ENCODE measurements around the gene ASCC2.

The ASCC2 gene

GRCh38 chr22:29811377-29811776 lies 26.7 kb downstream of the ASCC2 start:
- CTCF ChIA-PET = interaction anchor here (0.5 to 1.1 kb wide), 3 partner anchors 16 to 193 kb away, joined by 3 to 4 read pairs (median 4); no protein-coding TSS in a partner anchor
- no peak for DNase-seq (ENCODE audit: extremely low spot score)
- TF ChIP-seq LEF1 (IDR thresholded peaks at IDR 0.05; ENCODE audit: borderline replicate concordance) (no peak), ARNT (IDR thresholded peaks at IDR 0.05) (no peak), FOXK2 (IDR thresholded peaks at IDR 0.05) (no peak), SP1 (IDR thresholded peaks at IDR 0.05) (no peak), CTBP1 (IDR thresholded peaks at IDR 0.05; ENCODE audit: borderline replicate concordance) (no peak), FOXM1 (IDR thresholded peaks at IDR 0.05; ENCODE audit: borderline replicate concordance) (no peak), SUZ12 (IDR thresholded peaks at IDR 0.05) (no peak), NFRKB (IDR thresholded peaks at IDR 0.05) (no peak), L3MBTL2 (conservative IDR thresholded peaks at IDR 0.05) (no peak), TARDBP (IDR thresholded peaks at IDR 0.05) (no peak), FOXA1 (IDR thresholded peaks at IDR 0.05) (no peak), ELF4 (IDR thresholded peaks at IDR 0.05) (no peak), BHLHE40 (IDR thresholded peaks at IDR 0.05; ENCODE audit: borderline replicate concordance) (no peak), HDGF (IDR thresholded peaks at IDR 0.05; ENCODE audit: borderline replicate concordance) (no peak), ZNF384 (IDR thresholded peaks at IDR 0.05) (no peak)
- TF ChIP-seq, protein P1, sequence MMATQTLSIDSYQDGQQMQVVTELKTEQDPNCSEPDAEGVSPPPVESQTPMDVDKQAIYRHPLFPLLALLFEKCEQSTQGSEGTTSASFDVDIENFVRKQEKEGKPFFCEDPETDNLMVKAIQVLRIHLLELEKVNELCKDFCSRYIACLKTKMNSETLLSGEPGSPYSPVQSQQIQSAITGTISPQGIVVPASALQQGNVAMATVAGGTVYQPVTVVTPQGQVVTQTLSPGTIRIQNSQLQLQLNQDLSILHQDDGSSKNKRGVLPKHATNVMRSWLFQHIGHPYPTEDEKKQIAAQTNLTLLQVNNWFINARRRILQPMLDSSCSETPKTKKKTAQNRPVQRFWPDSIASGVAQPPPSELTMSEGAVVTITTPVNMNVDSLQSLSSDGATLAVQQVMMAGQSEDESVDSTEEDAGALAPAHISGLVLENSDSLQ (IDR thresholded peaks at IDR 0.05) = no peak
- POLR2A ChIA-PET = no interaction called here

- TF ChIP-seq NFRKB (IDR thresholded peaks at IDR 0.05) (no peak), FOXK2 (IDR thresholded peaks at IDR 0.05) (no peak), FOXM1 (IDR thresholded peaks at IDR 0.05; ENCODE audit: borderline replicate concordance) (no peak), SP1 (IDR thresholded peaks at IDR 0.05) (no peak), BHLHE40 (IDR thresholded peaks at IDR 0.05; ENCODE audit: borderline replicate concordance) (no peak)
- ChIA-PET POLR2A (interaction anchor here (1.1 kb wide), 1 partner anchor 28 kb away, joined by 3 read pairs; the partner anchor contains the start of gene ASCC2), CTCF (no interaction called here)
- DNase-seq (ENCODE audit: extremely low spot score) = no peak
These were observed 27.9 kb downstream of the ASCC2 start for GRCh38 chr22:29810216-29810615.

DNA sequence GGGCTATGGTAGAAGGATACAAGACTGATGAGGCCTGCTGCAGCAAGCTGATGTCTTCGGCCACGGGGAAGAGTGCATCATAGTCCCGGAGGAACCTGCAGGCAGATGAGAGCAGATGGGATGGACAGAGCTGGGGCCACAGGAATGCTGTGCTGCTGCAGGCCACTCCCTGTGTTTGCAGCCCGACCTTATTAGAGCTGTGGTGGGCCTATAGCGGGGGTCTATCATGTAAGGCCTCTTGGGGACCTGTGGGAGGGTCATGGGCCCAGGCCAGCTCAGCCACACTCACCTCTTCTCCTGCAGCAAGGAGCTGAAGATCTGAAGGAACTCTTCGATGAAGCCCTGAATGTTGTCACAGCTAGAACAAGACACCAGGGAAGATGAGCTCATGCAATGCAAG lies 31.9 kb downstream of the ASCC2 start:
- ChIA-PET POLR2A (no interaction called here), CTCF (interaction anchor here (0.9 kb wide), 1 partner anchor 199 kb away, joined by 3 read pairs; no protein-coding TSS in a partner anchor)
- no peak for DNase-seq (ENCODE audit: extremely low spot score)
- no peak for TF ChIP-seq NFRKB (IDR thresholded peaks at IDR 0.05)
- TF ChIP-seq, protein P1 (IDR thresholded peaks at IDR 0.05) = no peak
- TF ChIP-seq ELF4 (IDR thresholded peaks at IDR 0.05) = no peak
- TF ChIP-seq FOXA1 (IDR thresholded peaks at IDR 0.05) = no peak
- no peak for TF ChIP-seq SUZ12 (IDR thresholded peaks at IDR 0.05)
- no peak for TF ChIP-seq LEF1 (IDR thresholded peaks at IDR 0.05; ENCODE audit: borderline replicate concordance)
- no peak for TF ChIP-seq ZNF384 (IDR thresholded peaks at IDR 0.05)
- no peak for TF ChIP-seq ARNT (IDR thresholded peaks at IDR 0.05)
- no peak for TF ChIP-seq L3MBTL2 (conservative IDR thresholded peaks at IDR 0.05)
- TF ChIP-seq TARDBP (IDR thresholded peaks at IDR 0.05) = no peak

GRCh38 chr22:29804985-29805384 lies 33.1 kb downstream of the ASCC2 start:
- CTCF ChIA-PET = interaction anchor here (0.5 kb wide), 1 partner anchor 174 kb away, joined by 3 read pairs; no protein-coding TSS in a partner anchor
- TF ChIP-seq SP1 (IDR thresholded peaks at IDR 0.05) = no peak
- no peak for TF ChIP-seq BHLHE40 (IDR thresholded peaks at IDR 0.05; ENCODE audit: borderline replicate concordance)
- TF ChIP-seq ZNF384 (IDR thresholded peaks at IDR 0.05) = no peak
- no peak for TF ChIP-seq SUZ12 (IDR thresholded peaks at IDR 0.05)
- no peak for TF ChIP-seq FOXA1 (IDR thresholded peaks at IDR 0.05)
- no peak for TF ChIP-seq LEF1 (IDR thresholded peaks at IDR 0.05; ENCODE audit: borderline replicate concordance)
- TF ChIP-seq ARNT (IDR thresholded peaks at IDR 0.05) = no peak
- TF ChIP-seq TARDBP (IDR thresholded peaks at IDR 0.05) = no peak
- TF ChIP-seq FOXM1 (IDR thresholded peaks at IDR 0.05; ENCODE audit: borderline replicate concordance) = no peak
- TF ChIP-seq, protein P1 (IDR thresholded peaks at IDR 0.05) = no peak
- no peak for TF ChIP-seq NFRKB (IDR thresholded peaks at IDR 0.05)
- no peak for TF ChIP-seq ELF4 (IDR thresholded peaks at IDR 0.05)
- TF ChIP-seq FOXK2 (IDR thresholded peaks at IDR 0.05) = no peak
- no peak for DNase-seq (ENCODE audit: extremely low spot score)
- POLR2A ChIA-PET = no interaction called here

- POLR2A ChIA-PET = no interaction called here
- CTCF ChIA-PET = no interaction called here
- no peak for DNase-seq (ENCODE audit: extremely low spot score)
- TF ChIP-seq BHLHE40 (IDR thresholded peaks at IDR 0.05; ENCODE audit: borderline replicate concordance) (no peak), ELF4 (IDR thresholded peaks at IDR 0.05) (no peak), TARDBP (IDR thresholded peaks at IDR 0.05) (no peak), FOXA1 (IDR thresholded peaks at IDR 0.05) (no peak)
These were observed 34.9 kb downstream of the ASCC2 start for GRCh38 chr22:29803190-29803589.

GRCh38 chr22:29801796-29802195 lies 36.3 kb downstream of the ASCC2 start:
- ChIA-PET POLR2A (interaction anchor here (1.2 kb wide), 1 partner anchor 81 kb away, joined by 3 read pairs; the partner anchor contains the start of gene MTMR3), CTCF (no interaction called here)
- TF ChIP-seq, protein P1 (IDR thresholded peaks at IDR 0.05) = no peak
- TF ChIP-seq CTBP1 (IDR thresholded peaks at IDR 0.05; ENCODE audit: borderline replicate concordance) (no peak), LEF1 (IDR thresholded peaks at IDR 0.05; ENCODE audit: borderline replicate concordance) (no peak), TARDBP (IDR thresholded peaks at IDR 0.05) (no peak), ZNF384 (IDR thresholded peaks at IDR 0.05) (no peak), ARNT (IDR thresholded peaks at IDR 0.05) (no peak)
- no peak for DNase-seq (ENCODE audit: extremely low spot score)

All from HEK293T (cell line).